Measurements from ENCODE around the gene CDC27. TPM values are rescaled to one million over a fixed set of nuclear protein-coding genes. Genes with fewer than 3 reads are reported as not detected.

The CDC27 gene
- polyA plus RNA-seq, 3 donors = 19.7 to 52.0 (median 33.0) TPM

- no peaks in the 10 kb centered on the region for H3K36me3 ChIP-seq (replicated peaks in 1 of 2; ENCODE audit: control insufficient read depth in 1 of 2, insufficient read depth in 2 of 2, low read length in 2 of 2)
- Mint-ChIP-seq H3K4me3 (no peak overlapping the region), H3K4me1 (peaks cover 37% of the 10 kb centered on the region), H3K27me3 (ENCODE audit: low read depth in 3 of 3) (peaks cover under 1 to 10% (median 3%) of the 10 kb centered on the region in 3 donors), H3K36me3 (no peaks in the 10 kb centered on the region), H3K9me3 (peaks cover 0 to 2% (median 0%) of the 10 kb centered on the region in 7 donors), H3K27ac (peak overlapping the region in 3 of 7 donors; percentile 35 to 90 (median 55))
- H3K9ac ChIP-seq (ENCODE audit: insufficient read depth, low read length, poor library complexity, severe bottlenecking) = no peak overlapping the region
- H3K27ac ChIP-seq (ENCODE audit: low read depth in 1 of 2, low read length in 2 of 2) = peak overlapping the region in 1 of 2 donors; percentile 68
- H3K4me3 ChIP-seq (replicated peaks in 1 of 3; ENCODE audit: low read depth in 2 of 3, low read length in 3 of 3) = no peak overlapping the region
- 100% methylated on average over 1 of the region's 6 CpGs for WGBS (ENCODE audit: insufficient coverage)
- H3K4me2 ChIP-seq (replicated peaks; ENCODE audit: extremely low read depth, low read length, poor library complexity, severe bottlenecking) = peak overlapping the region; percentile 33
- DNase-seq = no peak
- no peaks in the 10 kb centered on the region for H3K27me3 ChIP-seq (ENCODE audit: control insufficient read depth in 2 of 2, insufficient read depth in 2 of 2, low read length in 2 of 2)
- peak overlapping the region; percentile 62 for H2AFZ ChIP-seq (ENCODE audit: insufficient read depth, low read depth, low read length, poor library complexity, severe bottlenecking)
- H4K20me1 ChIP-seq (ENCODE audit: insufficient read depth, low read length) = no peaks in the 10 kb centered on the region
- no peaks in the 10 kb centered on the region for H3K9me3 ChIP-seq (replicated peaks in 1 of 2; ENCODE audit: control insufficient read depth in 1 of 2, insufficient read depth in 1 of 2, low read length in 2 of 2)
- peaks cover 33 to 41% of the 10 kb centered on the region in 2 donors for H3K4me1 ChIP-seq (ENCODE audit: control insufficient read depth in 1 of 2, insufficient read depth in 2 of 2, low read length in 2 of 2)
- no peaks in the 10 kb centered on the region for H3K79me2 ChIP-seq (ENCODE audit: insufficient read depth, low read length)
- intact Hi-C loops (cut with micrococcal nuclease) = no loop called here
- TF ChIP-seq, protein P1, sequence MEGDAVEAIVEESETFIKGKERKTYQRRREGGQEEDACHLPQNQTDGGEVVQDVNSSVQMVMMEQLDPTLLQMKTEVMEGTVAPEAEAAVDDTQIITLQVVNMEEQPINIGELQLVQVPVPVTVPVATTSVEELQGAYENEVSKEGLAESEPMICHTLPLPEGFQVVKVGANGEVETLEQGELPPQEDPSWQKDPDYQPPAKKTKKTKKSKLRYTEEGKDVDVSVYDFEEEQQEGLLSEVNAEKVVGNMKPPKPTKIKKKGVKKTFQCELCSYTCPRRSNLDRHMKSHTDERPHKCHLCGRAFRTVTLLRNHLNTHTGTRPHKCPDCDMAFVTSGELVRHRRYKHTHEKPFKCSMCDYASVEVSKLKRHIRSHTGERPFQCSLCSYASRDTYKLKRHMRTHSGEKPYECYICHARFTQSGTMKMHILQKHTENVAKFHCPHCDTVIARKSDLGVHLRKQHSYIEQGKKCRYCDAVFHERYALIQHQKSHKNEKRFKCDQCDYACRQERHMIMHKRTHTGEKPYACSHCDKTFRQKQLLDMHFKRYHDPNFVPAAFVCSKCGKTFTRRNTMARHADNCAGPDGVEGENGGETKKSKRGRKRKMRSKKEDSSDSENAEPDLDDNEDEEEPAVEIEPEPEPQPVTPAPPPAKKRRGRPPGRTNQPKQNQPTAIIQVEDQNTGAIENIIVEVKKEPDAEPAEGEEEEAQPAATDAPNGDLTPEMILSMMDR (IDR thresholded peaks at IDR 0.05) = no peak
Observed at GRCh38 chr17:47203984-47204721, 15.1 kb upstream of the CDC27 start.

DNA sequence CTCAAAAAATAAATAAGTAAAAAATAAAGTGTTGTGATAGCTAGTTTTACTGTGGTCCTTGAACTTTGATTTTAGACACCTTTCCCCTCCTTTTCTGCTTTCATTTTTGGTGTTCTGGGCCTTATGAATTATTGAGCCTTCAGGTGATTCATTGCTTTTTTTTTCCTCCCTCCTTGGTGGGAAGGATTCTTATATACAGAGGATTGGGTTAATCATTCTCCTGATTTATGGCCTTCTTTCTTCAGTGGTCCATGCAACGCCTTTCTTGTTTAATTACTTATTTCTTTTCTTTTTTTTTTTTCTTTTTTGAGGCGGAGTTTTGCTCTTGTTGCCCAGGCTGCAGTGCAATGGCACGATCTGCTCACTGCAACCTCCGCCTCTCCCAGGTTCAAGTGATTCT is 12.1 kb upstream of the CDC27 start:
- H4K20me1 ChIP-seq (ENCODE audit: insufficient read depth, low read length) = no peaks in the 10 kb centered on the region
- Mint-ChIP-seq H3K9me3 (peaks cover 0 to 2% (median 0%) of the 10 kb centered on the region in 7 donors), H3K36me3 (no peaks in the 10 kb centered on the region), H3K27me3 (ENCODE audit: low read depth in 3 of 3) (peaks cover 2 to 9% (median 7%) of the 10 kb centered on the region in 3 donors), H3K4me1 (peaks cover 37% of the 10 kb centered on the region), H3K4me3 (no peak overlapping the region), H3K27ac (peak overlapping the region in 6 of 7 donors; percentile 60 to 99 (median 98))
- H3K4me1 ChIP-seq (ENCODE audit: control insufficient read depth in 1 of 2, insufficient read depth in 2 of 2, low read length in 2 of 2) = peaks cover 33 to 42% of the 10 kb centered on the region in 2 donors
- H3K4me2 ChIP-seq (replicated peaks; ENCODE audit: extremely low read depth, low read length, poor library complexity, severe bottlenecking) = peak overlapping the region; percentile 78
- WGBS (ENCODE audit: insufficient coverage) = 100% methylated on average over 2 of the region's 4 CpGs
- peak overlapping the region; percentile 83 for H2AFZ ChIP-seq (ENCODE audit: insufficient read depth, low read depth, low read length, poor library complexity, severe bottlenecking)
- no peak for DNase-seq
- H3K79me2 ChIP-seq (ENCODE audit: insufficient read depth, low read length) = no peaks in the 10 kb centered on the region
- no peak overlapping the region for H3K4me3 ChIP-seq (replicated peaks in 1 of 3; ENCODE audit: low read depth in 2 of 3, low read length in 3 of 3)
- no peaks in the 10 kb centered on the region for H3K9me3 ChIP-seq (replicated peaks in 1 of 2; ENCODE audit: control insufficient read depth in 1 of 2, insufficient read depth in 1 of 2, low read length in 2 of 2)
- no peaks in the 10 kb centered on the region for H3K27me3 ChIP-seq (ENCODE audit: control insufficient read depth in 2 of 2, insufficient read depth in 2 of 2, low read length in 2 of 2)
- intact Hi-C loops (cut with micrococcal nuclease) = no loop called here
- H3K9ac ChIP-seq (ENCODE audit: insufficient read depth, low read length, poor library complexity, severe bottlenecking) = no peak overlapping the region
- no peaks in the 10 kb centered on the region for H3K36me3 ChIP-seq (replicated peaks in 1 of 2; ENCODE audit: control insufficient read depth in 1 of 2, insufficient read depth in 2 of 2, low read length in 2 of 2)
- TF ChIP-seq, protein P1 (IDR thresholded peaks at IDR 0.05) = no peak
- H3K27ac ChIP-seq (ENCODE audit: low read depth in 1 of 2, low read length in 2 of 2) = peak overlapping the region; percentile 67 to 98
